ENCODE data around the gene PRDM16. TPM values are rescaled to one million over a fixed set of nuclear protein-coding genes. Genes with fewer than 3 reads are reported as not detected.

The PRDM16 gene
- total and polyA plus RNA-seq, 2 experiments from 2014 or later: 0.14 to 0.16 TPM

DNA sequence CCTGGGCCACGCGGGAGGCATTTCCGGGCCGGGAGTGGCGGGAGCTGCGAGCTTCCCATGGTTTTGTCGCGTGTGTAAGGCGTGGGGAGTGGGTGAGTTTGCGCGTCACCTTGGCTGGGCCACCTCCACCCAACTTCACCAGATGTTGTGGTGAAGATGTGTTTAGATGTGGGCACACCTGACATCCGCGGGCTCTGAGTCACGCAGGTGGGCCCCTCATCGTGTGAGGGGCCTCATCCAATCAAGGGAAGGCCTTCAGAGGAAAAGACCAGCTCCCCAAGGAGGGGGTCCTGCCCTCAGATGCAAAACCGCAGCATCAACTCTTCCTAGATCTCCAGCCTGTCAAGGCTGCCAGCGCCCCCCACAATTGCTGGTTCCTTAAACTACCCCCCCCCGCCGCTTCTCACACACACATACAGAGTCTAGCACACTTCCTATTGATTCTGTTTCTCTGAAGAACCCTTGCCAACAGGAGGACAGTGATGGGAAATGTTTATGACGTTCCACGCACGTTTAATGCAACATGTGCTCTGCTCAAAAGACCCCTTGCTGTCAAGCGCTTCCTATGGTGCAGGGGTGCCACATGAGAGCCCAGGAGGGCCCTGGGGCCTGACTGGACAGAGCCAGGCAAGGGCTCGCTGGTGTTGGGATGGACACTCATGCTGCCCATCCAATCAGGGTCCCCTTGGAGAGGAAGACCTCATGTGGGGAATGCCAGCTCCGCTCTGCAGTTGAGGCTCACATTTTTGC, 35.8 kb upstream of the PRDM16 start (continued):
- TF ChIP-seq EZH2phosphoT487 (IDR thresholded peaks at IDR 0.05; ENCODE audit: unreplicated experiment) (no peak), ZNF331 (CRISPR knock-in tag; IDR thresholded peaks at IDR 0.05; ENCODE audit: low read depth) (no peak), REST (IDR thresholded peaks at IDR 0.05; ENCODE audit: unreplicated experiment) (no peak), EZH2 (IDR thresholded peaks at IDR 0.05; ENCODE audit: low read depth, unreplicated experiment) (no peak)

GRCh38 chr1:3033790-3034090, 35.3 kb upstream of the PRDM16 start:
- H3K27ac Mint-ChIP-seq: no peak overlapping the region
- no peak for ATAC-seq
- Histone ChIP-seq H3K4me3 (no peak overlapping the region), H4K20me1 (replicated peaks; ENCODE audit: insufficient read depth) (no peaks in the 10 kb centered on the region), H3K4me1 (ENCODE audit: insufficient read depth) (no peaks in the 10 kb centered on the region), H3K4me2 (no peak overlapping the region), H3K9me2 (ENCODE audit: insufficient read depth) (no peaks in the 10 kb centered on the region), H3F3A (replicated peaks; ENCODE audit: low read depth) (no peaks in the 10 kb centered on the region), H3K79me2 (replicated peaks; ENCODE audit: insufficient read depth) (no peaks in the 10 kb centered on the region), H3K36me3 (ENCODE audit: insufficient read depth) (no peaks in the 10 kb centered on the region), H2AFZ (no peak overlapping the region), H3K27me3 (ENCODE audit: insufficient read depth) (no peaks in the 10 kb centered on the region), H3K27ac (ENCODE audit: low read depth) (no peak overlapping the region)
- H3K27me3 Mint-ChIP-seq (ENCODE audit: insufficient read depth, low read depth, poor library complexity): peaks cover 13% of the 10 kb centered on the region
- no peak for DNase-seq (ENCODE audit: low spot score)
- no peaks in the 10 kb centered on the region for H3K36me3 Mint-ChIP-seq (ENCODE audit: low read depth)
- H3K9me3 Mint-ChIP-seq: no peaks in the 10 kb centered on the region
- no peak overlapping the region for H3K4me3 Mint-ChIP-seq
- peaks cover 3% of the 10 kb centered on the region; the same call in 2 of the 3 replicates for H3K4me1 Mint-ChIP-seq
- TF ChIP-seq ZNF114 (CRISPR knock-in tag; IDR thresholded peaks at IDR 0.05) (no peak), ZNF462 (CRISPR knock-in tag; IDR thresholded peaks at IDR 0.05) (no peak), EZH2phosphoT487 (IDR thresholded peaks at IDR 0.05; ENCODE audit: unreplicated experiment) (no peak), STAT1 (IDR thresholded peaks at IDR 0.05; ENCODE audit: unreplicated experiment) (no peak), ZNF331 (CRISPR knock-in tag; IDR thresholded peaks at IDR 0.05; ENCODE audit: low read depth) (no peak), REST (IDR thresholded peaks at IDR 0.05; ENCODE audit: unreplicated experiment) (no peak), POLR2AphosphoS5 (IDR thresholded peaks at IDR 0.05; ENCODE audit: low read depth) (no peak)
- TF ChIP-seq, protein P1, sequence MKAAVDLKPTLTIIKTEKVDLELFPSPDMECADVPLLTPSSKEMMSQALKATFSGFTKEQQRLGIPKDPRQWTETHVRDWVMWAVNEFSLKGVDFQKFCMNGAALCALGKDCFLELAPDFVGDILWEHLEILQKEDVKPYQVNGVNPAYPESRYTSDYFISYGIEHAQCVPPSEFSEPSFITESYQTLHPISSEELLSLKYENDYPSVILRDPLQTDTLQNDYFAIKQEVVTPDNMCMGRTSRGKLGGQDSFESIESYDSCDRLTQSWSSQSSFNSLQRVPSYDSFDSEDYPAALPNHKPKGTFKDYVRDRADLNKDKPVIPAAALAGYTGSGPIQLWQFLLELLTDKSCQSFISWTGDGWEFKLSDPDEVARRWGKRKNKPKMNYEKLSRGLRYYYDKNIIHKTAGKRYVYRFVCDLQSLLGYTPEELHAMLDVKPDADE (IDR thresholded peaks at IDR 0.05): no peak

Data from GM23338 (cell line).